Stomach (tissue), 4 donors: ENCODE data around the gene PDE4D.

Experiments
- CTCF ChIP-seq, 7 experiments: fragments of 450-650 bp in 4 of 7; fragments of 200-600 bp in 3 of 7; sonication (generic) in 3 of 7; IDR thresholded peaks; one replicate each; pipeline ENCODE4 v1.5.1; 2016 to 2019; ENCODE audit warnings: antibody characterized with exemption in 7 of 7, control low read depth in 2 of 7, mild to moderate bottlenecking in 1 of 7
- POLR2A ChIP-seq, 4 donors: fragments of 450-650 bp; IDR thresholded peaks; one replicate each; pipeline ENCODE4 v1.6.1; 2016; ENCODE audit warnings: antibody characterized with exemption in 4 of 4, control low read depth in 2 of 4, mild to moderate bottlenecking in 1 of 4, moderate library complexity in 1 of 4

GRCh38 chr5:58961631-58962280 lies 931.8 kb downstream of the PDE4D start:
- no peak for TF ChIP-seq POLR2A (IDR thresholded peaks at IDR 0.05)
- TF ChIP-seq CTCF (IDR thresholded peaks at IDR 0.05) = no peak
